ENCODE measurements around the gene TRRAP.

- TF ChIP-seq CTCF (optimal IDR thresholded peaks at IDR 0.05 in 1 of 3, IDR thresholded peaks at IDR 0.05 in 1 of 3, conservative IDR thresholded peaks at IDR 0.05 in 1 of 3; ENCODE audit: extremely low read depth in 1 of 3, insufficient read depth in 2 of 3, low read length in 3 of 3) (no peak), EZH2 (IDR thresholded peaks at IDR 0.05; ENCODE audit: low read length) (no peak)
Observed at GRCh38 chr7:99013266-99014112, 135.2 kb downstream of the TRRAP start.
